ENCODE measurements around the gene HOXC6.

HOXC6 gene

GRCh38 chr12:53982648-53983567 lies 45.3 kb upstream of the HOXC6 start:
- ChIA-PET POLR2A (no interaction called here), CTCF (no interaction called here)
- peaks cover 0 to 8% (median 0%) of the 10 kb centered on the region in 5 experiments for H3K9me3 ChIP-seq (ENCODE audit: control extremely low read depth in 1 of 5, control insufficient read depth in 4 of 5, insufficient read depth in 2 of 5, low read depth in 1 of 5, low read length in 4 of 5)
- no peak overlapping the region for H3K4me3 ChIP-seq (ENCODE audit: control insufficient read depth in 1 of 7, extremely low read depth in 1 of 7, insufficient read depth in 4 of 7, low read depth in 2 of 7, low read length in 6 of 7)
- DNase-seq: no peak
- peaks cover 33 to 99% (median 70%) of the 10 kb centered on the region in 5 experiments for H3K27me3 ChIP-seq (replicated peaks in 2 of 5; ENCODE audit: control insufficient read depth in 4 of 5, insufficient read depth in 5 of 5, low read length in 4 of 5)
- no peaks in the 10 kb centered on the region for H3K36me3 ChIP-seq (ENCODE audit: control insufficient read depth in 4 of 4, insufficient read depth in 4 of 4, low read length in 3 of 4)
- H3K4me1 ChIP-seq (ENCODE audit: control extremely low read depth in 1 of 4, control insufficient read depth in 4 of 4, insufficient read depth in 4 of 4, low read length in 3 of 4): peaks cover 0 to 21% (median 17%) of the 10 kb centered on the region in 4 experiments
- H3K27ac ChIP-seq (ENCODE audit: insufficient read depth in 1 of 2, low read depth in 1 of 2, low read length in 2 of 2, poor library complexity in 1 of 2, severe bottlenecking in 2 of 2): no peak overlapping the region
- WGBS (ENCODE audit: insufficient coverage): 14% methylated on average over 17 of the region's 26 CpGs

- peaks cover 0 to 21% (median 17%) of the 10 kb centered on the region in 4 experiments for H3K4me1 ChIP-seq (ENCODE audit: control extremely low read depth in 1 of 4, control insufficient read depth in 4 of 4, insufficient read depth in 4 of 4, low read length in 3 of 4)
- H3K27ac ChIP-seq (ENCODE audit: insufficient read depth in 1 of 2, low read depth in 1 of 2, low read length in 2 of 2, poor library complexity in 1 of 2, severe bottlenecking in 2 of 2): no peak overlapping the region
- H3K36me3 ChIP-seq (ENCODE audit: control insufficient read depth in 4 of 4, insufficient read depth in 4 of 4, low read length in 3 of 4): no peaks in the 10 kb centered on the region
- H3K9me3 ChIP-seq (ENCODE audit: control extremely low read depth in 1 of 5, control insufficient read depth in 4 of 5, insufficient read depth in 2 of 5, low read depth in 1 of 5, low read length in 4 of 5): peaks cover 0 to 8% (median 0%) of the 10 kb centered on the region in 5 experiments
- POLR2A ChIA-PET: no interaction called here
- WGBS (ENCODE audit: insufficient coverage): 2% methylated on average over 11 of the region's 17 CpGs
- DNase-seq: peak in 1 of 3 donors; percentile 38
- CTCF ChIA-PET: no interaction called here
- no peak overlapping the region for H3K4me3 ChIP-seq (ENCODE audit: control insufficient read depth in 1 of 7, extremely low read depth in 1 of 7, insufficient read depth in 4 of 7, low read depth in 2 of 7, low read length in 6 of 7)
- peaks cover 37 to 99% (median 70%) of the 10 kb centered on the region in 5 experiments for H3K27me3 ChIP-seq (replicated peaks in 2 of 5; ENCODE audit: control insufficient read depth in 4 of 5, insufficient read depth in 5 of 5, low read length in 4 of 5)
These were observed 44.7 kb upstream of the HOXC6 start for GRCh38 chr12:53983568-53983949.

- Histone ChIP-seq H3K27ac (ENCODE audit: insufficient read depth in 1 of 2, low read depth in 1 of 2, low read length in 2 of 2, poor library complexity in 1 of 2, severe bottlenecking in 2 of 2) (no peak overlapping the region), H3K27me3 (replicated peaks in 2 of 5; ENCODE audit: control insufficient read depth in 4 of 5, insufficient read depth in 5 of 5, low read length in 4 of 5) (peaks cover 40 to 99% (median 72%) of the 10 kb centered on the region in 5 experiments), H3K4me1 (ENCODE audit: control extremely low read depth in 1 of 4, control insufficient read depth in 4 of 4, insufficient read depth in 4 of 4, low read length in 3 of 4) (peaks cover 0 to 21% (median 18%) of the 10 kb centered on the region in 4 experiments), H3K36me3 (ENCODE audit: control insufficient read depth in 4 of 4, insufficient read depth in 4 of 4, low read length in 3 of 4) (no peaks in the 10 kb centered on the region), H3K4me3 (ENCODE audit: control insufficient read depth in 1 of 7, extremely low read depth in 1 of 7, insufficient read depth in 4 of 7, low read depth in 2 of 7, low read length in 6 of 7) (no peak overlapping the region), H3K9me3 (ENCODE audit: control extremely low read depth in 1 of 5, control insufficient read depth in 4 of 5, insufficient read depth in 2 of 5, low read depth in 1 of 5, low read length in 4 of 5) (peaks cover 0 to 8% (median 0%) of the 10 kb centered on the region in 5 experiments)
- DNase-seq: no peak
- ChIA-PET CTCF (interaction anchor here (1.3 to 5.6 kb wide), 2 partner anchors 9 to 15 kb away, joined by 3 to 46 read pairs; partner anchors contain the start of gene HOXC9), POLR2A (no interaction called here)
- WGBS (ENCODE audit: insufficient coverage): 2% methylated on average over 23 of the region's 30 CpGs
These were observed 44.2 kb upstream of the HOXC6 start for GRCh38 chr12:53983950-53984572.

- Histone ChIP-seq H3K4me3 (ENCODE audit: control insufficient read depth in 1 of 7, extremely low read depth in 1 of 7, insufficient read depth in 4 of 7, low read depth in 2 of 7, low read length in 6 of 7) (peak within 1 kb of the TSS in 1 of 7 experiments; percentile 32), H3K36me3 (ENCODE audit: control insufficient read depth in 4 of 4, insufficient read depth in 4 of 4, low read length in 3 of 4) (no peaks in the 10 kb centered on the region), H3K4me1 (ENCODE audit: control extremely low read depth in 1 of 4, control insufficient read depth in 4 of 4, insufficient read depth in 4 of 4, low read length in 3 of 4) (peaks cover 0 to 25% (median 19%) of the 10 kb centered on the region in 4 experiments), H3K27ac (ENCODE audit: insufficient read depth in 1 of 2, low read depth in 1 of 2, low read length in 2 of 2, poor library complexity in 1 of 2, severe bottlenecking in 2 of 2) (no peak within 1 kb of the TSS), H3K9me3 (ENCODE audit: control extremely low read depth in 1 of 5, control insufficient read depth in 4 of 5, insufficient read depth in 2 of 5, low read depth in 1 of 5, low read length in 4 of 5) (peaks cover 0 to 8% (median 0%) of the 10 kb centered on the region in 5 experiments), H3K27me3 (replicated peaks in 2 of 5; ENCODE audit: control insufficient read depth in 4 of 5, insufficient read depth in 5 of 5, low read length in 4 of 5) (peaks cover 39 to 99% (median 74%) of the 10 kb centered on the region in 5 experiments)
- 4% methylated on average over 35 of the region's 55 CpGs for WGBS (ENCODE audit: insufficient coverage)
- POLR2A ChIA-PET: no interaction called here
- CTCF ChIA-PET: interaction anchor here (0.7 to 5.6 kb wide), 12 partner anchors 8 to 223 kb away, joined by 3 to 46 read pairs (median 4); partner anchors contain the start of gene HOXC9
- DNase-seq: peak; percentile 89 to 90 (median 90)
These were observed 43.1 kb upstream of the HOXC6 start, which contains the start of gene HOXC10 for GRCh38 chr12:53984901-53985691. Gene HOXC10 (plus strand): TSS chr12:53985146. CDS start chr12:53985260, 114 bp downstream.

GRCh38 chr12:53985692-53985993 lies 42.6 kb upstream of the HOXC6 start:
- WGBS (ENCODE audit: insufficient coverage): 9% methylated on average over 21 of the region's 21 CpGs
- POLR2A ChIA-PET: no interaction called here
- H3K4me3 ChIP-seq (ENCODE audit: control insufficient read depth in 1 of 7, extremely low read depth in 1 of 7, insufficient read depth in 4 of 7, low read depth in 2 of 7, low read length in 6 of 7): peak overlapping the region in 1 of 7 experiments; percentile 32

GRCh38 chr12:53985994-53986685 lies 42.1 kb upstream of the HOXC6 start:
- Histone ChIP-seq H3K27ac (ENCODE audit: insufficient read depth in 1 of 2, low read depth in 1 of 2, low read length in 2 of 2, poor library complexity in 1 of 2, severe bottlenecking in 2 of 2) (no peak overlapping the region), H3K9me3 (ENCODE audit: control extremely low read depth in 1 of 5, control insufficient read depth in 4 of 5, insufficient read depth in 2 of 5, low read depth in 1 of 5, low read length in 4 of 5) (peaks cover 0 to 8% (median 0%) of the 10 kb centered on the region in 5 experiments), H3K4me3 (ENCODE audit: control insufficient read depth in 1 of 7, extremely low read depth in 1 of 7, insufficient read depth in 4 of 7, low read depth in 2 of 7, low read length in 6 of 7) (no peak overlapping the region), H3K36me3 (ENCODE audit: control insufficient read depth in 4 of 4, insufficient read depth in 4 of 4, low read length in 3 of 4) (no peaks in the 10 kb centered on the region), H3K4me1 (ENCODE audit: control extremely low read depth in 1 of 4, control insufficient read depth in 4 of 4, insufficient read depth in 4 of 4, low read length in 3 of 4) (peaks cover 0 to 25% (median 19%) of the 10 kb centered on the region in 4 experiments), H3K27me3 (replicated peaks in 2 of 5; ENCODE audit: control insufficient read depth in 4 of 5, insufficient read depth in 5 of 5, low read length in 4 of 5) (peaks cover 39 to 99% (median 71%) of the 10 kb centered on the region in 5 experiments)
- 2% methylated on average over 29 of the region's 50 CpGs for WGBS (ENCODE audit: insufficient coverage)
- POLR2A ChIA-PET: interaction anchor here (0.6 kb wide), 1 partner anchor 15 kb away, joined by 3 read pairs; no protein-coding TSS in a partner anchor
- DNase-seq: peak in 1 of 3 donors; percentile 35
- CTCF ChIA-PET: interaction anchor here (0.7 to 5.6 kb wide), 18 partner anchors 10 to 284 kb away, joined by 3 to 46 read pairs (median 4); partner anchors contain the start of genes HOXC8 and HOXC9

More at GRCh38 chr12:53985692-53985993, 42.6 kb upstream of the HOXC6 start:
- DNase-seq: no peak
- Histone ChIP-seq H3K27me3 (replicated peaks in 2 of 5; ENCODE audit: control insufficient read depth in 4 of 5, insufficient read depth in 5 of 5, low read length in 4 of 5) (peaks cover 39 to 99% (median 76%) of the 10 kb centered on the region in 5 experiments), H3K9me3 (ENCODE audit: control extremely low read depth in 1 of 5, control insufficient read depth in 4 of 5, insufficient read depth in 2 of 5, low read depth in 1 of 5, low read length in 4 of 5) (peaks cover 0 to 8% (median 0%) of the 10 kb centered on the region in 5 experiments), H3K27ac (ENCODE audit: insufficient read depth in 1 of 2, low read depth in 1 of 2, low read length in 2 of 2, poor library complexity in 1 of 2, severe bottlenecking in 2 of 2) (no peak overlapping the region), H3K36me3 (ENCODE audit: control insufficient read depth in 4 of 4, insufficient read depth in 4 of 4, low read length in 3 of 4) (no peaks in the 10 kb centered on the region), H3K4me1 (ENCODE audit: control extremely low read depth in 1 of 4, control insufficient read depth in 4 of 4, insufficient read depth in 4 of 4, low read length in 3 of 4) (peaks cover 0 to 25% (median 19%) of the 10 kb centered on the region in 4 experiments)
- CTCF ChIA-PET: interaction anchor here (0.7 to 5.6 kb wide), 13 partner anchors 10 to 284 kb away, joined by 3 to 46 read pairs (median 4); partner anchors contain the start of gene HOXC9
